SK-MEL-5 (cell line): ENCODE measurements around the gene SPSB4. TPM values are rescaled to one million over a fixed set of nuclear protein-coding genes. Genes with fewer than 3 reads are reported as not detected.

ENCODE experiments used
- DNase-seq: peaks from one replicate; pipeline ENCODE4 v3.0.0-alpha.2; 2016; ENCODE audit warnings: low read depth, low spot score
- in situ Hi-C: cut with HindIII; loops from 2 replicates; pipeline ENCODE4 v1.10.0; 2016; ENCODE audit warnings: low sequenced_read_pairs, high pct_unique_total_duplicates, low pct_unique_long_range_greater_than_20kb
- total RNA-seq: library from RNA; depleted of rRNA; stranded (reverse); fragments of >200 nt; shearing (Covaris generic); gene quantifications from 2 replicates; pipeline ENCODE4 v1.2.3, GENCODE V29; 2014

The SPSB4 gene
- total RNA-seq, 1 experiment from 2014 or later: 0.08 TPM

DNA sequence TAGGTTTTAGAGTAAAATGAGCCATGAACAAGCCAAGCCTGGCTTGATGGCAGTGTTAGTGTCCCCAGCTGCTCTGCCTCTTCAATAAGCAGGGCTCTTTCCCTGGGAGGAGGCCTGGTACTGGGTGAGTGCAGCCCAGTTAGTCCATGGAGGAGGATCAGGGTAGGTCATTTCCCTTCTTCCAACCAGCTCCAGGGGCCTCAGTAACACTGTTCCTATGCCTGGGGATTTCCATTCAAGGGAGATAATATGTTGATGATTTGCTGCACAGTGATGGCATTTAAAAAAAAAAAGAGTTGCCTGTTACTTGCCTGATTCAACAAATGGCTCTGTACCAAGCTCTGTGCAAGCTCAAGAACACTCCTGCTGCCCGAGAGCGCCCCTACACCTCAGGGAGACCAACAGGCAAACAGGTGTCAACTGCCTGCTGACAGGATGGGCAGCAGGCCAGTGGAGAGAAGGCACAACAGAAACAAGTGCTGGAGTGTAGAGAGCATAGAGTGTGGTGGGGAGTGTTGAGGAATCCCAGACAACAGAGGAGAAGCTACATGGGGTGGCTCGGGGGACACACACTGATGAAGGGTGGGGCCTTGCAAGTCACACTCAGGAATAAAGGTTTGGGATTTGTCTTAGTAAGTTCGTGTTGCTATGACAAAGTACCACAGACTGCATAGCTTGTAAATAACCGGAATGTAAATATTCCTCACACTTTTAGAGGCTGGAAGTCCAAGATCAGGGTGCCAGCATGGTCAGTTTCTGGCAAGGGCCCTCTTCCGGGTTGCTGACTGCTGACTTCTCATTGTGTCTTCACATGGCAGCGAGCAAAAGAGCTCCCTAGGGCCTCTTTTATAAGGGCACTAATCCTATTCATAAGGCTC, 101.9 kb downstream of the SPSB4 start:
- in situ Hi-C loops: no loop called here
- DNase-seq: peak; percentile 33

DNA sequence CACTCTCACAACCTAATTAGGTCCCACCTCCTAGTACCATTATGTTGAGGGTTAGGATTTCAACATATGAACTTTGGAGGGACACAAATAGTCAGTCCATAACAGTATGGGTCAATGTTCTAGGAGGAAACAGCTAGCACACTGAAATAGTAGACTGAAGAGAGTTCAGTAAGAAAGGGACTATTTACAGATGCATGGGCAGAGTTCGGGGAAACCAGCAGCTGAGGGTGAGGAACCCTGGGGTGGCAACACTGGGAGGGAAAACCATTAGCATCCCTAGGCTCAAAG, 102.5 kb downstream of the SPSB4 start:
- DNase-seq: no peak
- in situ Hi-C loops: no loop called here

DNA sequence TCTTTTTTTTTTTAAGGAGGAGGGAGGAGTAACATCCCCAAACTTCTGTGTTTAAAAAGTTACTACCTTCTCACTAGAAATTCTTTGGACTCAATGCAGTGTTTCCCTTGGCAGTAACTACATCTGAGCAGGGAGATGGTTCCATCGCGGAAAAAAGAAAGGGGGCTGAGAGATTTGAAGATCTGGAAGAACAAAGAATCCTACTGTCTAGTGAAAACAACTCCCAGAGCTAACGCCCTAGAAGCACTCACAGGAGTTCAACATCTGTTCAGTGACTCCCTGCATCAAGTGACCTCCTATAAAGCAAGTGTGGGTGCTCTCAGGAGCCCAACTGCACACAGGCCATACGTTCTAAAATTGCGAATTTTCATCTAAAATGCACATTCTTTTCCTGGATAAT, 113.7 kb downstream of the SPSB4 start:
- no peak for DNase-seq
- in situ Hi-C loops: no loop called here

DNA sequence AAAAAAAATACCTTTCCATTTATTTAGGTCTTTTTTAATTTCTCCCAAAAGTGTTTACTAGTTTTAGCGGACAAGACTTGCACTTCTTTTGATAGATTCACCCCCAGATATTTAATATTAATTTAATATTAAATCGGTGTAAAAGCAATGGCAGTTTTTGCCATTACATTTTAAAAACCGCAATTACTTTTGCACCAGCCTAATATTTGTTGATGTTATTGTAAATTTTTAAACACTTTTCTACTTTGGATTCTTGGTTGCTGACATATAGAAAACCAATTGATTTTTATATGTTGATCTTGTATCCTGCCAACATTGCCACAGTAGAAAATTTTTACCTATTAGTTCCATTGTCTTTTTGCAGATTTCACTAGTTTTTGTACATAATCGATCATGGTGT, 116.5 kb downstream of the SPSB4 start:
- no peak for DNase-seq
- in situ Hi-C loops: no loop called here

DNA sequence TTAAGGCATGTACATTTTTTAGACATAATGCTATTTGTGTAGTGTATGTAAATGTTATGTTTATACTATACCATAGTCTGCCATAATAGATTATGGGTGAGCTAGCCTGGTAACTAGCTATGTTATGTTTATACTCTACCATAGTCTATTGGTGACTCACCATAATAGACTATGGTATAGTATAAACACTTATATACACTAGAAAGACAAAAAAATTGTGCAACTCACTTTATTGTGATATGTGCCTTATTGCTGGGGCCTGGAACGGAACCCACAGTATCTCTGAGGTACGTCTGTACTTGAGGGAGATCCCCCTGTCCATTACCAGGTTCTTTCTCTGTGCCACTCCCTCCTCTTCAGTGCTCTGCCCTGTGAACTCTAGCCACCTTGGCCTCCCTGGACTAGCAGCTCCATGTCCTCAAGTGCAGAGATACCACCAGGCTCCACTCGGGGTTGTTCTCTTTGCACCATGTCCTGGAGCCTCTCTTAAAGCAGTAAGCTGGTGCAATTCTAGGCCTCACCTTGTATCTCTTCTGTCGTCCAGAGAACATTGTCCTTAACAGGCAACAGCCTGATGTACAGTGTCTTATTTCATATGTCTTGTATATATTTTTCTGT, 119.6 kb downstream of the SPSB4 start:
- in situ Hi-C loops: no loop called here
- no peak for DNase-seq

DNA sequence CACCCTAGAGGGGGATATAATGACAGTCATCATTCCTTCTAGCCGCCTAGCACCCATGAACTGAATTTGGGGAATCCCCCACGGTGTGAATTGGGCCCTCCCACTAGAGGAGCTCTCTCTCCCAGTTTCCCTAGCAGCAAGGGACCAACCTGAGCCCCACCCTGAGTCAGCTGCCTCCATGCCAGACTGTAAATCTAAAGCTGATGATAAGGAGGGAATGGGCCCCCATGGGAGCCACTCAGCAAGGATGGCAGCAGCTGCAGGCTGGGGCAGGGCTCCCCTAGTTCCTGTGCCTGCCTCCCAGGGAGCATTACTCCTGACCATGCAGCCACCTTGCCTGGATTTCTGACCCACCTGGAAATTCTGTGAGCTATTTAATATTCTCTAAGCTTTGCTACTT, 123.5 kb downstream of the SPSB4 start:
- no peak for DNase-seq
- in situ Hi-C loops: no loop called here

DNA sequence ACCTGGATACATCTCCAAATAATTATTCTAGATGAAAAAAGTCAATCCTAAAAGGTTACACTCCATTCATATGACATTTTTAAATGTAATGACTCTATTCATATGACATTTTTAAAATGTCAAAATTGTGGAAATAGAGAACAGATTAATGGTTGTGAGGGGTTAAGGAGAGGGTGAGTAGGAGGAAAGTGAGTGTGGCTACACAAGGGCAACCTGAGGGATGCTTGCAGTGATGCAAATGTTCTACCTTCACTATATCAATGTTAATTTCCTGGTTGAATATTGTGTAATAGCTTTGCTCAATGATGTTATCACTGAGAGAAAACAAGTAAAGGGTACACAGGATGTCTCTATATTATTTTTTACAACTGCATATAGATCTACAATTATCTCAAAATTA, 125.6 kb downstream of the SPSB4 start:
- in situ Hi-C loops: no loop called here
- no peak for DNase-seq

DNA sequence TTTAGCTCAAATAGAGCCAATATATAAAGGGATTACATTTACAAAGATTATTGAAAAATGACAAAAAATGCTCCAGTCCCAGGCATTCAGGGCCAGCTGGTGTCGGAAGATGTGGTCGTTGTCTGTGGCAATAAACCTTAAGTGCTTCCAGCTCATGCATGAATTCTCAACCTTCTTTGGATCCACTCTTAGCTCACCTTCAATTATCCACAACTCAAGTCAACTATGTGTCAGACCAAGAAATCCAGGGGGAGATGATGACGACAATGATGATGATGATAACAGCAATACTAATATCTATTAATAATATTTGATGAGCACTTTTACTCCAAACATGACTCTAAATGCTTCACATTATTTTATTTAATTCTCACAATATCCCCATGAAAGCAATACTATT, 126.9 kb downstream of the SPSB4 start:
- in situ Hi-C loops: no loop called here
- no peak for DNase-seq

DNA sequence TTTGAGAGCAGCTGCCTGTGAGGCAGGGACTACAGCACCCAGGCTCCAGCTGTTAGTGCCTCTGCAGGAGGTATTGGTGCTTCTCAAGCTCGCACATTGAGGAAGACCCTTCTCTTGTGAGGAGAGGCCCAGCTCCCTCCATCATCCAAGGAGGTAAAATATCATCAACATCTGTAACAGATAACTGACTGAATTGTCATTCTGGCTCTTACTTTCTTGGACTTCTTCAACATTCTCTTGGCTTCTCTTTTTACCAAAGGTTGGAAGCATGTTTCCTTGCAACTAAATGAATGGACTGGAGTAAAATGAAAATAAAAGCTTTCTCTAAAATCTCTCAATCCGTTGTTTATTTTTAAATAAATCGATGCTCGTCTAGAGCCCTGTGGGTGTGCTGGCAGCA, 127.4 kb downstream of the SPSB4 start:
- in situ Hi-C loops: no loop called here
- no peak for DNase-seq

DNA sequence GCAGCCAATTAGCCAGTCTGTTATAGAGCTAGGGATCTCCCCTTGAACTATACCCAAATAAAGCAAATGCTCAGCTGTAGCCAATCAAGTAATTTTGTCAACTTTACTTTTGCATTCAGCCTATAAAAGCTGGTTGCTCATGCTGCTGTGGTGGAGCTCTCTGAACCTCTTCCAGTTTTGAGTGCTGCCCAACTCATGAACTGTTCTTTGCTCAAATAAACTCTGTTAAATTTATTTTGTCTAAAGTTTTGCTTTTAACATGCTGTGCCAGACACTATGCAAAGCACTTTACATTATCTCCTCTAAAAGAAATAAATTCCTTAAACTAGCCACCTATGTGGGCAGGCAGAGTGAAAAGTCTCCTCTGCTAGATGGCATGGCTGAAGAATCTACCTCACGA, 128.8 kb downstream of the SPSB4 start:
- in situ Hi-C loops: no loop called here
- DNase-seq: no peak

DNA sequence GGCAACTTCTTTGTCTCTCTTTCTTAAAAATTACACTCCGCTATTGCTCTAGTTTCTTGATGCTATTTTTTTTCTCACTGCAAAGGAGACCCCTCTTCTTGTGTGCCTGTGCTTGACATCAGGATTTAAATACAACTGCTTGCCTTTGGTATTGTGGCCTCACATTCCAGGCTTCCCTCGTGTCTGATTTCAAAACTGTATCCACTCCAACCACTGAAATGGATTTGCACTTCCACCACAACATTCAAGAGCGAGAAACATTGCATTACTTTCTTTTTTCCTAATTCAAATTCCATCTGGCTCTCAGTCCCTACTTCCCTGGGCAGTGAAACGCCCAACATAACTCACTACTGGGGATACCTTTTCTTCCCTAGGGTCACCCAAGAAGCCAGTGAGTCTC, 130.0 kb downstream of the SPSB4 start:
- in situ Hi-C loops: no loop called here

DNA sequence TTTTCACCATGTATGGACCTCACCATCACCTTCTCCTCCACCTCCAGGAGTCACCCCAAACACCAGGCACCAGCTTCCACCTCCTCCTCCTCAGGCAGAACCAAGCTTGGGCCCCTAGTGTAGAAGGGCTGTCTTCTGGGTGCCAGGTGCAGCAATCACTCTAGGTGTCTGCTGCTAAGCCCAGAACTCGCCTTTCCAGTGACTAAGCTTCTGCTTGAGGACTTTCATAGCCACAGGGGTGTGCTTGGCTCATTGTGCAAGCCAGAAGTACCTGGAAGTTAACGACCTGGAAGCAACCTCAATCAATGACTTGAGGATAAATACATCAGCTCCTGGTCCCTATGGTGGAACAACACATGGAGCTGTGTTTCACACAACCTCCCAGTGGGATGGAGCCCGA, 130.7 kb downstream of the SPSB4 start:
- no peak for DNase-seq
- in situ Hi-C loops: no loop called here

More for the DNA sequence above, 130.0 kb downstream of the SPSB4 start:
- DNase-seq: no peak

DNA sequence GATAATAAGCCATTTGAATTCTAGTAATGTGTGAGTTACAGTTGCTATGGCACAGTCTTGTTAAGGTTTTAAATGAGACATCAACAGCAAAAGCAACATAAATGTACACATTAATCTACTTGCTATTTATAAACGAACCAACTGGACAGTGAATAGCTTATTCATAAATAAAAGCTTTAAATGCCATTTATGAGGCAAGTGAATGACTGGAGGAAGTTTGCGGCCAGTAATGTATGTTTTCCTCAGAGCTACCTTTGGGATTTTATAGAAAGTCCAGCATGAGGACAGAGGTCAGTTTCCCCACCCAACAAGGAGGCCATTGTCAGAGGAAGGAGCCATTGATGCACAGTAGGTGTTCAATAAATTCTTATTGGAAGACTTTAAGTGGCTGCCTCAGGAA, 132.5 kb downstream of the SPSB4 start:
- in situ Hi-C loops: no loop called here
- peak; percentile 71 for DNase-seq

DNA sequence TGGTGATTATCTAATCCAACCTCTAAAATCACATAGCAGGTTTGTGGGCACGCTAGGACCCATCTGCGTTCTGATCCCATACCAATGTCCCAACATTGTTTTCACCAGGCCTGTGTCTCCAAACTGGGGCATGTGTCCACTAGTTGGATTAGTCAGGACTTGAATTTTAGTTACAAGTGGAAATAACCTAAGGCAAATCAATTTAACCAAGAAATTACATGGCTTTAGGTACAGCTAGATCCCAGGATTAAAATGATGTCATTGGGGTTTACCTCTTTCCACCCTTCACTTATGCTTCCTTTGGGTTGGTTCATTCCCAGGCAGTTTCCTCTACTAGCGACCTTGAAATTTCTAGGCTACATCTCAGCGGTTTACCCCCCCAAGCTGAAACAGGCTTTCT, 133.3 kb downstream of the SPSB4 start:
- in situ Hi-C loops: no loop called here
- no peak for DNase-seq

DNA sequence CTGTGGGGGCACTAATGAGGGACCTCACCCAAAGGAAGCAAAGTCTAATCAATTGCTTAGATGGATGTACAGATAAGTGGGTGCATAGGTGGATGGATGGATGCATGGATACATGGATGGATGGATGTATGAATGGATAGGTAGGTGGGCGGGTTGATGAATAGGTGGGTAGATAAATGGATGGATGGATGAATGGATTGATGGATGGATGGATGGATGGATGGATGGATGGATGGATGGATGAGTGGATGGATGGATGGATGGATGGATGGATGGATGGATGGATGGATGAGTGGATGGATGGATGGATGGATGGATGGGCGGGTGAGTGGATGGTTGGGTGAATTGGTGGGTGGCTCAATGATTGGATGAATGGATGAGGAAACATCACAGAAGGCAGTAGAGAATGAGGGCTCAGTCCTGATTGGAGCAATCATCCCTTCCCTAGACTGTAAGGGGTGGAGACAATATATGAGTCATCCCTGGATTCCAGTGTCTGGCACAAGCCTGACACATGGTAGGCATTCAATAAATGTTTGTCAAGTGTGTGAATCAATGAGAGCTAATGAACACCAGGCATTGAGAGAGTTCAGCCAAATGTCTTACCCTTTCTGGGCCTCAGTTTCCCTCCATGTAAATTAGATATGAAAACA, 140.1 kb downstream of the SPSB4 start:
- in situ Hi-C loops: no loop called here
- peak; percentile 48 for DNase-seq

DNA sequence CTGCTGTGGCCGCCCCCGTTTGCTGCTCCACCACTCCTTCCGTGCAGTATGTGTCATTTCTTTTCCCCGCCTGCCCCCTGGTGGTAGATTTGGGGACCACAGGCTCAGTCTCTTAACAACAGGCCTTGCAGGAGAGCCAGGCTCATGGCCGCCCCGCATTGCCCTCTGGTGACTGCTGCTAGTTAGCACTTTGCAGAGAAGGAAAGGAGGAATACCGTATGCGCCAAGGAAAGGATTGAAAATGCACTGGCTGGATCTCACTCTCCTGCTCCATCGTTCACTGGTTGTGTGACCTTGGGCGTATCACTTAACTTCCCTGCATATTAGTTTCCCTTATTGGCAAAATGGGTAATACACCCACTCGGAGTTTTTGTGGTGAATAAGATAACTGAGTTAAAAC, 141.2 kb downstream of the SPSB4 start:
- in situ Hi-C loops: no loop called here
- peak; percentile 95 for DNase-seq

DNA sequence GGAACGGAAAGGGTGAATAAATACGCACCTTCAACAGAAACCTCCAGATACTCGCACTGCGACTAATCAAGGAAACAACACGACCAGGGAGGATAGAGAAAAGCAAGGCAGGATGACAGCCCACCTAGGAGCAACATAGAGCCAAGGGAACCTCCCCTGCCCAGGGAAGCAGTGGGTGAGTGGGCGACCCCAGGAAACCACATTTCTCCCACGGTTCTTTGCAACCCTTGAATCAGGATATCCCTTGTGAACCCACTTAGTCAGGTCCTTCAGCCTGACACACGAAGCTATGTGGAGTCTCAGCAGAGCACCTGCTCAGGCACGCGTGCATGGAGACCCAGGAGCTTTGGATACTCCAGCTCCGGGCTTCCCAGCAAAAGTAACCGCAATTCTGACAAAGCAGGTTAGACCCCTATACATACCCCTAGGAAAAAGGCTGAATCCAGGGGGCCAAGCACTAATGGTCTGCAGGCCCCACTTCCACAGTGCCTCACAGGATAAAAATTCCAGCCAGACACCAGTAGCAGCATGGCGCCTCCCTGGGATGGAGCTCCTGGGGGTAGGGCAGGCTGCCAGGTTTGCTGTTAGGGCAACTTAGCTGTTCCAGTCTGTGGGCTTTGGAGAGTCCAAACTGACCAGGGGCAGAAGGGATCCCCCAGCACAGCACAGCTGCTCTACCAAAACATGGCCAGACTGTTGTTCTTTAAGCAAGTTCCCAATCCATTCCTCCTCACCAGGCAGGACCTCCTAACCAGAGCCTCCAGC, 142.1 kb downstream of the SPSB4 start:
- in situ Hi-C loops: no loop called here
- DNase-seq: no peak
